ENCODE measurements around the gene SGMS1.

Gene SGMS1

DNA sequence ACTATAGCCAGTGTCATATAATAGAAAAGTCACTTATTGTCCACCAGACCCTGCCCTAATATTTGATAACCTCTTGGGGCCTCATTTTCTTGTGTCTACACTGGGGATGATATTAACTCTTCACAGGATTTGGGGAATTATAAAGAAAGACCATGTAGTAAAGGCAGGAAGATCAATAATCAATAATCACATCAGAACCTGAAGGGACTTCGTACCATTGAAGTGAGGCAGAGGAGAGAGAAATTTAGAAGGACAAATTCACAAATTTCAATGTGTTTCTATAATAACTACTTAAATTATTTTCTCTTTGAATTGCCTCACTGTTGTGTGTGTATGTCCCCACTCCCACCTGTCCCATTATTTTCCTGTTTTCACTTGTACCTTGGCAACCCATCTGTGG is 10.7 kb upstream of the SGMS1 start:
- Histone ChIP-seq H4K20me1 (ENCODE audit: control insufficient read depth, insufficient read depth, low read depth, low read length) (no peaks in the 10 kb centered on the region), H3F3A (ENCODE audit: control insufficient read depth, insufficient read depth) (no peaks in the 10 kb centered on the region)
- TF ChIP-seq EZH2phosphoT487 (IDR thresholded peaks at IDR 0.05; ENCODE audit: borderline replicate concordance, low read length) = no peak
- TF ChIP-seq, protein P1, sequence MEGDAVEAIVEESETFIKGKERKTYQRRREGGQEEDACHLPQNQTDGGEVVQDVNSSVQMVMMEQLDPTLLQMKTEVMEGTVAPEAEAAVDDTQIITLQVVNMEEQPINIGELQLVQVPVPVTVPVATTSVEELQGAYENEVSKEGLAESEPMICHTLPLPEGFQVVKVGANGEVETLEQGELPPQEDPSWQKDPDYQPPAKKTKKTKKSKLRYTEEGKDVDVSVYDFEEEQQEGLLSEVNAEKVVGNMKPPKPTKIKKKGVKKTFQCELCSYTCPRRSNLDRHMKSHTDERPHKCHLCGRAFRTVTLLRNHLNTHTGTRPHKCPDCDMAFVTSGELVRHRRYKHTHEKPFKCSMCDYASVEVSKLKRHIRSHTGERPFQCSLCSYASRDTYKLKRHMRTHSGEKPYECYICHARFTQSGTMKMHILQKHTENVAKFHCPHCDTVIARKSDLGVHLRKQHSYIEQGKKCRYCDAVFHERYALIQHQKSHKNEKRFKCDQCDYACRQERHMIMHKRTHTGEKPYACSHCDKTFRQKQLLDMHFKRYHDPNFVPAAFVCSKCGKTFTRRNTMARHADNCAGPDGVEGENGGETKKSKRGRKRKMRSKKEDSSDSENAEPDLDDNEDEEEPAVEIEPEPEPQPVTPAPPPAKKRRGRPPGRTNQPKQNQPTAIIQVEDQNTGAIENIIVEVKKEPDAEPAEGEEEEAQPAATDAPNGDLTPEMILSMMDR (IDR thresholded peaks at IDR 0.05; ENCODE audit: low read depth, low read length, poor library complexity, severe bottlenecking) = no peak

DNA sequence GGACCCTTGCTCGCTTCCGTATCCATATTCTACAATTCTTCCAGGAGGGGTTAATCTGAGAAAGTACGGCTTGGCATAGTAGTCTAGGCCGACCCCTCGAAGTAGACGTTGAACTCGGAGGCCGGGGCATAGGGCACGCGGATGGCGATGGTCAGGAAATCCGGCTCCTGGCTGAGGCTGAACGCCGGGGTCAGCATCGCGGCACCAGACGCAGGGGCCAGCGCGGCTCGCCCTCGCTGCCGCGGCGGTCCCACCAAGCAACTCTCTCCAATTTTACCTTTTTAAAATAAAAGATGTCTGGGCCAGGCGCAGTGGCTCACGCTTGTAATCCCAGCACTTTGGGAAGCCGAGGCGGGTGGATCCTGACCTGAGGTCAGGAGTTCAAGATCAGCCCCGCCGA is 7.3 kb upstream of the SGMS1 start:
- Histone ChIP-seq H3K9me3 (ENCODE audit: control insufficient read depth, insufficient read depth, low read length) (no peaks in the 10 kb centered on the region), H3K4me1 (ENCODE audit: control insufficient read depth, low read length) (peaks cover 2% of the 10 kb centered on the region), H3F3A (ENCODE audit: control insufficient read depth, insufficient read depth) (no peaks in the 10 kb centered on the region), H3K79me2 (ENCODE audit: control insufficient read depth, low read length) (no peaks in the 10 kb centered on the region), H3K4me3 (ENCODE audit: low read length) (no peak overlapping the region), H3K9me2 (replicated peaks; ENCODE audit: control insufficient read depth, low read length) (no peaks in the 10 kb centered on the region), H3K4me2 (ENCODE audit: low read length) (no peak overlapping the region), H3K27ac (ENCODE audit: low read depth, low read length) (no peak overlapping the region), H3K36me3 (ENCODE audit: control insufficient read depth, low read length) (no peaks in the 10 kb centered on the region), H3K27me3 (ENCODE audit: control insufficient read depth, low read length) (no peaks in the 10 kb centered on the region), H4K20me1 (ENCODE audit: control insufficient read depth, insufficient read depth, low read depth, low read length) (no peaks in the 10 kb centered on the region)
- TF ChIP-seq, protein P1 (IDR thresholded peaks at IDR 0.05; ENCODE audit: low read depth, low read length, poor library complexity, severe bottlenecking) = no peak
- TF ChIP-seq EZH2phosphoT487 (IDR thresholded peaks at IDR 0.05; ENCODE audit: borderline replicate concordance, low read length) = no peak

More for the DNA sequence above, 10.7 kb upstream of the SGMS1 start:
- H3K4me3 ChIP-seq (ENCODE audit: low read length) = no peak overlapping the region
- H3K36me3 ChIP-seq (ENCODE audit: control insufficient read depth, low read length) = no peaks in the 10 kb centered on the region
- H3K27me3 ChIP-seq (ENCODE audit: control insufficient read depth, low read length) = no peaks in the 10 kb centered on the region
- no peak overlapping the region for H3K27ac ChIP-seq (ENCODE audit: low read depth, low read length)
- no peaks in the 10 kb centered on the region for H3K79me2 ChIP-seq (ENCODE audit: control insufficient read depth, low read length)
- no peaks in the 10 kb centered on the region for H3K9me2 ChIP-seq (replicated peaks; ENCODE audit: control insufficient read depth, low read length)
- H3K4me1 ChIP-seq (ENCODE audit: control insufficient read depth, low read length) = peaks cover 2% of the 10 kb centered on the region; the same call in 1 of the 2 replicates
- no peak overlapping the region for H3K4me2 ChIP-seq (ENCODE audit: low read length)
- no peaks in the 10 kb centered on the region for H3K9me3 ChIP-seq (ENCODE audit: control insufficient read depth, insufficient read depth, low read length)

DNA sequence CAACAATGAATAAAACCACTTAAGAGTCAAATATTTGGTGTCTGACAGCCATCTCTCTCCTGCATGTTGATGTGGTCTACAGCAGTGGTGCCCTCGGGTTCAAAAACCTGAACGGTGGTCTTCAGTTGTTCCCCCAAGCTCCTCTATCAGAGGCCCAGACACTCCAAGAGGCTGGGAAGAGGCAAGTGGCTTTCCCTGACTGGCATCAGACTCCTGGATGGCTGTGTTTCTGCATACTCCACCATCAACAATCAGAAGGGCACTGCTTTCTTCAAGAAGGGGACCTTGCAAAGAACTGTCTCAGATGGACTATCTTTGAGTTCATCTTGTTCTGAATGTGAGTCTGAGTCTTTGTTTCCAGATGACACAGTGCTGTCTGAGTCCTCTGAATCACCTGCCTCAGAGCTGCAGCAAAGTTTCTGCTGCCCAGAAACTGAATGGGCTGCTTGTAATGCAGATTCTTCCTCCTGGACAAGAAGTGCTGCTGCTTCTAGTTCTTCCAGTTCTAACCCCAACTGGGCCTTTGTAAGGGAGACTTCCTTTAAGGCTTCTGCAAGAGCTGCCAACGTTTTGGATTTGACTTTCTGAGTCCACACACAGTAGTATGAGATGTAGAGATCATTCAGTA is 5.9 kb upstream of the SGMS1 start:
- Histone ChIP-seq H3K79me2 (ENCODE audit: control insufficient read depth, low read length) (no peaks in the 10 kb centered on the region; the same call in 1 of the 2 replicates), H3K9me3 (ENCODE audit: control insufficient read depth, insufficient read depth, low read length) (no peaks in the 10 kb centered on the region), H3K27me3 (ENCODE audit: control insufficient read depth, low read length) (no peaks in the 10 kb centered on the region), H4K20me1 (ENCODE audit: control insufficient read depth, insufficient read depth, low read depth, low read length) (no peaks in the 10 kb centered on the region), H3K36me3 (ENCODE audit: control insufficient read depth, low read length) (no peaks in the 10 kb centered on the region), H3K4me2 (ENCODE audit: low read length) (no peak overlapping the region), H3K9me2 (replicated peaks; ENCODE audit: control insufficient read depth, low read length) (no peaks in the 10 kb centered on the region), H3K4me3 (ENCODE audit: low read length) (no peak overlapping the region), H3F3A (ENCODE audit: control insufficient read depth, insufficient read depth) (no peaks in the 10 kb centered on the region), H3K27ac (ENCODE audit: low read depth, low read length) (no peak overlapping the region), H3K4me1 (ENCODE audit: control insufficient read depth, low read length) (peaks cover 10% of the 10 kb centered on the region)
- TF ChIP-seq, protein P1 (IDR thresholded peaks at IDR 0.05; ENCODE audit: low read depth, low read length, poor library complexity, severe bottlenecking) = no peak
- TF ChIP-seq EZH2phosphoT487 (IDR thresholded peaks at IDR 0.05; ENCODE audit: borderline replicate concordance, low read length) = no peak

All from DOHH2 (cell line).